Measurements from ENCODE around the gene EML4. TPM values are rescaled to one million over a fixed set of nuclear protein-coding genes. Genes with fewer than 3 reads are reported as not detected.

The EML4 gene
- total and polyA plus RNA-seq, 2 of the 13 experiments (the other 11 are each of a cell fraction or from before 2014, with no cell fraction given) = 243 to 476 TPM

- no peak for FAIRE-seq
- DNase-seq (ENCODE audit: low spot score) = peak; percentile 82
- in situ Hi-C loops (cut with HindIII; ENCODE audit: extremely low pct_ligation_motif_present, low pct_unique_long_range_greater_than_20kb) = no loop called here
- H3K79me2 ChIP-seq (ENCODE audit: insufficient read depth, low read length) = peaks cover 1% of the 10 kb centered on the region
- ChIA-PET CTCF (ENCODE audit: low intra/inter-chr PET ratio, low total read pairs) (no interaction called here), POLR2A (interaction anchor here (0.9 to 1.2 kb wide), 2 partner anchors 16 to 65 kb away, joined by 3 to 5 read pairs; no protein-coding TSS in a partner anchor)
- 52% methylated on average over 2 of the region's 2 CpGs for WGBS (ENCODE audit: low lambda C conversion rate)
- intact Hi-C loops (cut with micrococcal nuclease; ENCODE audit: unreplicated experiment) = loop anchor here (1.0 kb wide), 1 partner anchor 153 kb away; no protein-coding TSS in a partner anchor
- no peak overlapping the region for H3K4me3 ChIP-seq (replicated peaks in 1 of 3; ENCODE audit: insufficient read depth in 1 of 3, low read depth in 2 of 3, low read length in 3 of 3)
- H3K9me3 ChIP-seq (ENCODE audit: low read length) = no peaks in the 10 kb centered on the region
- H3K9ac ChIP-seq (ENCODE audit: insufficient read depth, low read depth, low read length) = peak overlapping the region; percentile 18; the same call in 1 of the 2 replicates
- H3K27ac ChIP-seq (ENCODE audit: extremely low read length, insufficient read depth, low read length) = peak overlapping the region; percentile 70
- H4K20me1 ChIP-seq (ENCODE audit: insufficient read depth, low read length) = peaks cover 58% of the 10 kb centered on the region
- H3K27me3 ChIP-seq (ENCODE audit: control insufficient read depth in 1 of 2, insufficient read depth in 2 of 2, low read length in 2 of 2) = no peaks in the 10 kb centered on the region
- H3K4me1 ChIP-seq (ENCODE audit: insufficient read depth, low read length) = peaks cover 58% of the 10 kb centered on the region
- BruUV-seq (replicated peaks) = no TSS peak
- peaks cover 23 to 76% of the 10 kb centered on the region in 2 experiments for H3K36me3 ChIP-seq (replicated peaks in 1 of 2; ENCODE audit: control insufficient read depth in 1 of 2, insufficient read depth in 2 of 2, low read length in 2 of 2)
- no peak overlapping the region for H2AFZ ChIP-seq (ENCODE audit: low read length)
- peak; percentile 47 for ATAC-seq
- H3K4me2 ChIP-seq (ENCODE audit: low read depth, low read length) = peak overlapping the region; percentile 10; the same call in 1 of the 2 replicates
- TF ChIP-seq ZNF451 (CRISPR knock-in tag; IDR thresholded peaks at IDR 0.05) = no peak
- peak; percentile 58 for TF ChIP-seq RBM22 (optimal IDR thresholded peaks at IDR 0.05; ENCODE audit: low read length)
- TF ChIP-seq ZNF614 (CRISPR knock-in tag; IDR thresholded peaks at IDR 0.05; ENCODE audit: borderline replicate concordance) = no peak
- TF ChIP-seq ZNF142 (CRISPR knock-in tag; IDR thresholded peaks at IDR 0.05) = no peak
- no peak for TF ChIP-seq ZNF18 (CRISPR knock-in tag; IDR thresholded peaks at IDR 0.05; ENCODE audit: insufficient replicate concordance)
- TF ChIP-seq ZNF280D (CRISPR knock-in tag; IDR thresholded peaks at IDR 0.05) = no peak
- no peak for TF ChIP-seq TFE3 (CRISPR knock-in tag; IDR thresholded peaks at IDR 0.05)
Observed at GRCh38 chr2:42286268-42286946, 117.3 kb downstream of the EML4 start.

All from HepG2 (cell line).